ENCODE results near the gene LCA5. TPM values are rescaled to one million over a fixed set of nuclear protein-coding genes. Genes with fewer than 3 reads are reported as not detected.

Gene LCA5
- total RNA-seq, 1 experiment from 2014 or later: 2.3 TPM

- H2BK20ac ChIP-seq (ENCODE audit: low read depth, low read length, poor library complexity, severe bottlenecking): no peak overlapping the region
- no peak overlapping the region for H3K23ac ChIP-seq (ENCODE audit: insufficient read length, low read depth, low read length)
- H4K91ac ChIP-seq (ENCODE audit: insufficient read length, low read depth, low read length): no peak overlapping the region
- H3K36me3 Mint-ChIP-seq (ENCODE audit: insufficient read depth in 1 of 3, low read depth in 3 of 3): no peaks in the 10 kb centered on the region
- no peaks in the 10 kb centered on the region for H3K23me2 ChIP-seq (ENCODE audit: insufficient read length, low read depth, low read length, poor library complexity, severe bottlenecking)
- no peak overlapping the region for H3K9ac ChIP-seq (ENCODE audit: extremely low read depth, insufficient read length, low read length)
- no peak overlapping the region for H3K18ac ChIP-seq (ENCODE audit: insufficient read length, low read depth, low read length)
- H3K27ac ChIP-seq (ENCODE audit: insufficient read length, low read depth, low read length): no peak overlapping the region
- no peaks in the 10 kb centered on the region for H3K9me3 Mint-ChIP-seq
- H3K27me3 ChIP-seq (ENCODE audit: insufficient read depth, low read length): no peaks in the 10 kb centered on the region
- no peaks in the 10 kb centered on the region for H3K79me2 ChIP-seq (ENCODE audit: insufficient read depth, low read length)
- no peak overlapping the region for H2BK120ac ChIP-seq (ENCODE audit: low read depth, low read length, poor library complexity, severe bottlenecking)
- H3K56ac ChIP-seq (ENCODE audit: insufficient read length, low read depth, low read length): no peak overlapping the region
- H2BK5ac ChIP-seq (ENCODE audit: insufficient read length, low read length): no peak overlapping the region
- H4K20me1 ChIP-seq (ENCODE audit: control insufficient read depth, insufficient read depth, insufficient read length): no peaks in the 10 kb centered on the region
- H3K4ac ChIP-seq (ENCODE audit: low read depth, low read length): no peak overlapping the region
- H2BK12ac ChIP-seq (ENCODE audit: insufficient read length, low read depth, low read length): no peak overlapping the region
- no peak for TF ChIP-seq CTCF (conservative IDR thresholded peaks at IDR 0.05)
- no peak overlapping the region for H3K14ac ChIP-seq (ENCODE audit: insufficient read depth, low read length)
- H4K8ac ChIP-seq (replicated peaks; ENCODE audit: insufficient read length, low read depth, low read length): no peak overlapping the region
- no peak overlapping the region for H3K4me3 Mint-ChIP-seq
- H2BK15ac ChIP-seq (ENCODE audit: low read depth, low read length): no peak overlapping the region
- no peak overlapping the region for H3K4me2 ChIP-seq (ENCODE audit: insufficient read depth, insufficient read length, low read length)
- H3K4me1 ChIP-seq (ENCODE audit: insufficient read depth, low read length): no peaks in the 10 kb centered on the region; the same call in 1 of the 2 replicates
- peaks cover 16 to 18% of the 10 kb centered on the region in 2 experiments for H3K4me1 Mint-ChIP-seq
- no peak overlapping the region for H2AFZ ChIP-seq (ENCODE audit: low read length)
- no peaks in the 10 kb centered on the region for H3K79me1 ChIP-seq (ENCODE audit: insufficient read depth, low read depth, low read length, poor library complexity, severe bottlenecking)
- WGBS (ENCODE audit: extremely low coverage, insufficient read length, low lambda C conversion rate): 100% methylated on average over 1 of the region's 3 CpGs
- H3K9me3 ChIP-seq (ENCODE audit: control insufficient read depth, low read depth, low read length): no peaks in the 10 kb centered on the region
- no peak overlapping the region for H2AK5ac ChIP-seq (ENCODE audit: insufficient read length, low read length)
- H3T11ph ChIP-seq (ENCODE audit: low read length): no peak overlapping the region
- no peaks in the 10 kb centered on the region for H3K27me3 Mint-ChIP-seq (ENCODE audit: low read depth)
- no peak for DNase-seq
- no peak overlapping the region for H3K27ac Mint-ChIP-seq
- no peak overlapping the region for H4K5ac ChIP-seq (ENCODE audit: insufficient read length, low read depth, low read length)
Measured at GRCh38 chr6:79524065-79524464, 13.2 kb downstream of the LCA5 start.
